Measurements from ENCODE around the gene PGLYRP4. TPM values are rescaled to one million over a fixed set of nuclear protein-coding genes. Genes with fewer than 3 reads are reported as not detected.

PGLYRP4 gene
- total RNA-seq, 4 donors from 2014 or later: not detected

DNA sequence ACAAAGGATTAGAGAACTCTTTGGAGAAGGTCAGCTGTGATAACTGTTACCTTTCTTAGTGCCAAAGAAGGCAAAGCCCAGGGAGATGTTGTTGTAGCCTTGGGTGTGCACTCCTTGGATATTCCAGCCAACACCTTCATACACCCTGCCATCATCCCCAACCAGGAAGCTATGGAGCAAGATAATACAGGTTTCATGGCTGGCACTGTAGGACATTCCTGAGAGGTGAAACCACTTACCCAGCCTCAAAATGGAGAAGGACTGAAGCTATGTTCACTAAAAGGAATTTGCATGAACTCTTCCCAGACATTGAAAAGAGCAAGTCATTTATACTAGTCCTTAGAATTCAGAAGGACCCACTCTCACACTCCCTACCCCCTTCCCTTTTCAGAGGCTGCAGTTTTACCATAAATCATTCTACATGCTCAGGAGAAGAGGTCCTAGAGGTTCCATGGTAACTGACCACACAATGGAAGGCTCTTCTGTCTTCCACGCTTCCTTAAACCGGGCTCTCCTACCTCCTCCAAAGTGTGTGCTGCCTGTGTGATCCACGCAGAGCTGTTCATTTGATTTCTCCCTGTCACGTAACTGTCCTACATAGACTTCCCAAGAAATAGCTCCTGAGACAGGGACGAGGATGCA is 5.5 kb downstream of the PGLYRP4 start:
- H3K27me3 ChIP-seq: peaks cover 0 to 15% (median 5%) of the 10 kb centered on the region in 3 donors
- intact Hi-C loops (cut with DNase I; ENCODE audit: low total_unique reads) (no loop called here), in situ Hi-C loops (cut with MboI; ENCODE audit: low sequenced_read_pairs in 4 of 4) (no loop called here)
- DNase-seq (no peak), ATAC-seq (no peak)
- H3K9me3 ChIP-seq: no peaks in the 10 kb centered on the region
- no peaks in the 10 kb centered on the region for H3K4me1 ChIP-seq
- no peaks in the 10 kb centered on the region for H3K36me3 ChIP-seq
- no peak overlapping the region for H3K27ac ChIP-seq
- no peak overlapping the region for H3K4me3 ChIP-seq
- TF ChIP-seq POLR2A (IDR thresholded peaks at IDR 0.05): no peak
- TF ChIP-seq, protein P1, sequence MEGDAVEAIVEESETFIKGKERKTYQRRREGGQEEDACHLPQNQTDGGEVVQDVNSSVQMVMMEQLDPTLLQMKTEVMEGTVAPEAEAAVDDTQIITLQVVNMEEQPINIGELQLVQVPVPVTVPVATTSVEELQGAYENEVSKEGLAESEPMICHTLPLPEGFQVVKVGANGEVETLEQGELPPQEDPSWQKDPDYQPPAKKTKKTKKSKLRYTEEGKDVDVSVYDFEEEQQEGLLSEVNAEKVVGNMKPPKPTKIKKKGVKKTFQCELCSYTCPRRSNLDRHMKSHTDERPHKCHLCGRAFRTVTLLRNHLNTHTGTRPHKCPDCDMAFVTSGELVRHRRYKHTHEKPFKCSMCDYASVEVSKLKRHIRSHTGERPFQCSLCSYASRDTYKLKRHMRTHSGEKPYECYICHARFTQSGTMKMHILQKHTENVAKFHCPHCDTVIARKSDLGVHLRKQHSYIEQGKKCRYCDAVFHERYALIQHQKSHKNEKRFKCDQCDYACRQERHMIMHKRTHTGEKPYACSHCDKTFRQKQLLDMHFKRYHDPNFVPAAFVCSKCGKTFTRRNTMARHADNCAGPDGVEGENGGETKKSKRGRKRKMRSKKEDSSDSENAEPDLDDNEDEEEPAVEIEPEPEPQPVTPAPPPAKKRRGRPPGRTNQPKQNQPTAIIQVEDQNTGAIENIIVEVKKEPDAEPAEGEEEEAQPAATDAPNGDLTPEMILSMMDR (IDR thresholded peaks at IDR 0.05 in 4 of 5, conservative IDR thresholded peaks at IDR 0.05 in 1 of 5): no peak

DNA sequence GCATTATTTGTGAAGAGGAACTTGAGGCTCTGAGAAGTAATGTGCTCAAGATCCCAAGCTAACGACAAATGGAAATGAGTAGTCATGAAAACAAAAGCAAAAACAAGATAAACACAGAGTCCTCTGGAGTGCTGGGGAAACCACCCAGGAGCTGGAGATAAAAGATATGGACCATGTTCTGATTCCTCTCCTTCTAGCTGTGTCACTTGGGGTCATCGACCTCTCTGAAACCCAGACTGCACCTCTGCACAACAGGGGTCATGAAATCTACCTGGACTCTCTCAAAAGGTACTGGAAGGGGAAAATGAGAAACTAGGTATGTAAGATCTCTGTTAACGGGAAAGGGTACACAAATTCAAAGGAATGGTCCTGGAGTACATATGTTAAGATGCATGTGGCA is 6.5 kb downstream of the PGLYRP4 start:
- no peak for ATAC-seq
- Histone ChIP-seq H3K4me1 (no peaks in the 10 kb centered on the region), H3K9me3 (no peaks in the 10 kb centered on the region), H3K4me3 (no peak overlapping the region), H3K36me3 (no peaks in the 10 kb centered on the region), H3K27me3 (peaks cover 0 to 6% (median 0%) of the 10 kb centered on the region in 3 donors), H3K27ac (no peak overlapping the region)
- TF ChIP-seq POLR2A (IDR thresholded peaks at IDR 0.05): no peak
- TF ChIP-seq, protein P1 (IDR thresholded peaks at IDR 0.05 in 4 of 5, conservative IDR thresholded peaks at IDR 0.05 in 1 of 5): no peak
- intact Hi-C loops (cut with DNase I; ENCODE audit: low total_unique reads): no loop called here
- in situ Hi-C loops (cut with MboI; ENCODE audit: low sequenced_read_pairs in 4 of 4): no loop called here
- no peak for DNase-seq

DNA sequence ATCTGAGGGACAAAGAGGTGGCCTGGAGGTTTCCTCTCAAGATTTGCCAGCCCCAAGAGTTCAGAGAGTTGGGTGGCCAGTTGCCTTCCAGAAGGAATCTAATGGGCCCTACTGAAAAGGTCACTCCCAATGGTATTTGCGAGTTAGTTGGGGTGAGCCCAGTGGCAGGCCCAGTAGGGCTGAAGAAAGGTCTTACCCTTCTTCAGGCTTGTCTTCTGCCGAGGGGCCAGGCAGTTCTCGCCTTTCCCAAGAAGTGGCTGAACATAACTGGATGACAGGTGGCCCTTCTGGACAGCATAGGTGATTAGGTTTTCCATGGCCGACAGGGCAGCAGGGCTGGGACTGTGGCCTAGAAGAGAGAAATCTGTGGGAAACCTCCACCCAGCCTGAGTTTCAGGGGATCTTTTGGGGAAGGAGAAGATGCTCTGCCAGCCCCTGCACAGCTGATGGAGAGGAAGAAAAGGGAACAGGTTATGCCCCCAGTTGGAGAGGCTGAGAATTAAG is 7.2 kb downstream of the PGLYRP4 start:
- H3K27me3 ChIP-seq: peaks cover 0 to 2% (median 0%) of the 10 kb centered on the region in 3 donors
- no peak for DNase-seq
- TF ChIP-seq, protein P1 (IDR thresholded peaks at IDR 0.05 in 4 of 5, conservative IDR thresholded peaks at IDR 0.05 in 1 of 5): no peak
- no peak for TF ChIP-seq POLR2A (IDR thresholded peaks at IDR 0.05)
- intact Hi-C loops (cut with DNase I; ENCODE audit: low total_unique reads) (no loop called here), in situ Hi-C loops (cut with MboI; ENCODE audit: low sequenced_read_pairs in 4 of 4) (no loop called here)
- no peak overlapping the region for H3K27ac ChIP-seq
- ATAC-seq: no peak
- no peaks in the 10 kb centered on the region for H3K4me1 ChIP-seq
- H3K9me3 ChIP-seq: no peaks in the 10 kb centered on the region
- no peaks in the 10 kb centered on the region for H3K36me3 ChIP-seq
- no peak overlapping the region for H3K4me3 ChIP-seq

DNA sequence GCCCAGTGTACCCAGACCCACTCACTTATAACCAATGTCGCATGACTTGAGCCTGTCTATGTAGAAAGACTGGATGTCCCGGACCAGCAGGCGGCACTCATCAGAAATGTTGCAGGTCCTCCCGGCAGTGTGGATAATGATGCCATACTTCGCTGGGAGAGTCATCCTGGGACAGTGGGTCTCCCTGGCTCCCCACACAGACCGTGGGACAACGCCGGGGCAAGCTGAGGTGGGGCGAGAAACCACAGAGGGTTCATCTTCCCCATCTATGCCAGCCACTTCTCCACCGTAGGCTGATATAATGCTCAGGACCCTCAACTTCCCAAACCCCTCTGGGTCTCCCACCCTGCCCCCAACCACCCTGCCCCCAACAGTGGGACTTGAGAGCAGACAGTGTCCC is 8.3 kb downstream of the PGLYRP4 start:
- no peaks in the 10 kb centered on the region for H3K9me3 ChIP-seq
- no peaks in the 10 kb centered on the region for H3K36me3 ChIP-seq
- TF ChIP-seq, protein P1 (IDR thresholded peaks at IDR 0.05 in 4 of 5, conservative IDR thresholded peaks at IDR 0.05 in 1 of 5): no peak
- no peak for TF ChIP-seq POLR2A (IDR thresholded peaks at IDR 0.05)
- intact Hi-C loops (cut with DNase I; ENCODE audit: low total_unique reads): no loop called here
- H3K4me1 ChIP-seq: no peaks in the 10 kb centered on the region
- no peak overlapping the region for H3K27ac ChIP-seq
- no peak for DNase-seq
- peaks cover 0 to 2% (median 0%) of the 10 kb centered on the region in 3 donors for H3K27me3 ChIP-seq
- no peak overlapping the region for H3K4me3 ChIP-seq
- in situ Hi-C loops (cut with MboI; ENCODE audit: low sequenced_read_pairs in 4 of 4): no loop called here
- no peak for ATAC-seq

Data from gastrocnemius medialis (tissue), 4 donors.